Brain microvascular endothelial cell (primary cell): ENCODE data around the gene ZNF783.
"Not testable (repeated sequence)": the region's sequence is repeated elsewhere in the genome, so short reads cannot be mapped to it uniquely, and the experiment has no call there.

ENCODE experiments used
- DNase-seq: peaks from one replicate; pipeline ENCODE4 v3.0.0-alpha.2; 2020
- H3K27ac ChIP-seq: fragments of 250-450 bp; sonication (Bioruptor Pico); 2 replicates; pipeline ENCODE4 v1.5.1; 2020; ENCODE audit warnings: mild to moderate bottlenecking, moderate library complexity
- H3K27me3 ChIP-seq: fragments of 250-450 bp; sonication (Bioruptor Pico); replicated peaks from 2 replicates; pipeline ENCODE4 v1.5.1; 2020; ENCODE audit warnings: mild to moderate bottlenecking
- H3K36me3 ChIP-seq: fragments of 250-450 bp; sonication (Bioruptor Pico); replicated peaks from 2 replicates; pipeline ENCODE4 v1.5.1; 2020; ENCODE audit warnings: mild to moderate bottlenecking
- H3K4me3 ChIP-seq: 2 replicates; pipeline ENCODE4 v1.5.1; 2011; ENCODE audit warnings: low read depth, mild to moderate bottlenecking, control low read depth, low read length, moderate library complexity
- CTCF ChIP-seq: IDR thresholded peaks from 2 replicates; pipeline ENCODE4 v1.5.1; 2011; ENCODE audit warnings: low read depth, mild to moderate bottlenecking, moderate library complexity, low read length, control low read depth, inconsistent platforms; ENCODE audit errors: missing control alignments
- in situ Hi-C: cut with HindIII; loops from 2 replicates; pipeline ENCODE4 v1.10.0; 2017; ENCODE audit warnings: low sequenced_read_pairs, low pct_ligation_motif_present

Gene ZNF783

DNA sequence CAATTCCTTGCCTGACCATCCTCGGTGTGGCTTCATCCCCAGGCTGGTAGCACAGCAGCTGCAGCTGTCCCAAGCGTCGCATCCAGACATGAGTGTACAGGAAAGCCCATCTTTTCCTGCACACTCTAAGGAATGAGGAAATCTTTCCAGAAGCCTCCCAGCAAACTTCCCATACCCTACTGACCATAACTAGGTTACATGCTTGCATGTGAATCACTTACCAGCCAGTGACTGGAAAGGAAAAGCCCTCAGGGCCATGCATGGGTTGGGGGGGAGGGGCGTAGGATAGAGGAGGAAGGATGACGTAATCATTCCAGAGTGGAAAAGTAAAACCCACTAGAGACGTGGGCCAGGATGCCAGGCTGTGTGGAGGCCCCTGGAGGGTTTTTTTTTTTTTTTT lies 41.5 kb upstream of the ZNF783 start:
- in situ Hi-C loops, result no loop called here
- no peak for TF ChIP-seq CTCF
- Histone ChIP-seq H3K4me3 (no peak overlapping the region), H3K36me3 (peaks cover 57% of the 10 kb centered on the region), H3K27ac (no peak overlapping the region), H3K27me3 (no peaks in the 10 kb centered on the region)
- no peak for DNase-seq

DNA sequence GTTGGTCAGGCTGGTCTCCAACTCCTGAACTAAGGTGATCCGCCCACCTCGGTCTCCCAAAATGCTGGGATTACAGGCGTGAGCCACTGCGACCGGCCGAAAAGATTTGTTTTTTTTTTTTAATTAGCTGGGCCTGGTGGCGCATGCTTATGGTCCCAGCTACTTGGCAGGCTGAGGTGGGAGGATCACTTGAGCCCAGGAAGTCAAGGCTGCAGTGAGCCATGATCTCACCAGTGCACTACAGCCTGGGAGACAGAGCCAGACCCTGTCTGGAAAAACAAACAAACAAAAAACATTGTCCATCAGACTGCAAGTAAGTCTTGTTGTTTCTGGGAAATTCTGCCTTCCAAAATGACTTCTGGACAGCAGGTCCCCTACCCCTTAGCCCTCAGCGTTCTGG lies 38.8 kb upstream of the ZNF783 start:
- Histone ChIP-seq H3K27me3 (no peaks in the 10 kb centered on the region), H3K36me3 (peaks cover 44% of the 10 kb centered on the region), H3K27ac (no peak overlapping the region), H3K4me3 (no peak overlapping the region)
- TF ChIP-seq CTCF, result no peak
- in situ Hi-C loops, result no loop called here
- no peak for DNase-seq

DNA sequence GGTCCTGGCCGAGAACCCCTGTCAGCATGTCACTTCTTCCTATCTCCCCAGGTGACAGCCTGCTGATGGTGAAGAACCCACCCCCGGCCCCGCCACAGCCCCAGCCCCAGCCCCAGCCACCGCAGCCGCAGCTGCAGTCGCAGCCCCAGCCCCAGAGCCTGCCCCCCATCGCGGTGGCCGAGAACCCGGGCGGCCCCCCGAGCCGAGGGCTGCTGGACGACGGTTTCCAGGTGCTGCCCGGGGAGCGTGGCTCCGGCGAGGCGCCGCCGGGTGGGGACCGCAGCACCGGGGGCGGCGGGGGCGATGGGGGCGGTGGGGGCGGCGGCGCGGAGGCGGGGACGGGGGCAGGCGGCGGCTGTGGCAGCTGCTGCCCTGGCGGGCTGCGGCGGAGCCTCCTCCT lies 38.2 kb upstream of the ZNF783 start:
- in situ Hi-C loops, result no loop called here
- Histone ChIP-seq H3K36me3 (peaks cover 41% of the 10 kb centered on the region), H3K27ac (no peak overlapping the region), H3K4me3 (no peak overlapping the region), H3K27me3 (no peaks in the 10 kb centered on the region)
- DNase-seq, result no peak
- no peak for TF ChIP-seq CTCF

DNA sequence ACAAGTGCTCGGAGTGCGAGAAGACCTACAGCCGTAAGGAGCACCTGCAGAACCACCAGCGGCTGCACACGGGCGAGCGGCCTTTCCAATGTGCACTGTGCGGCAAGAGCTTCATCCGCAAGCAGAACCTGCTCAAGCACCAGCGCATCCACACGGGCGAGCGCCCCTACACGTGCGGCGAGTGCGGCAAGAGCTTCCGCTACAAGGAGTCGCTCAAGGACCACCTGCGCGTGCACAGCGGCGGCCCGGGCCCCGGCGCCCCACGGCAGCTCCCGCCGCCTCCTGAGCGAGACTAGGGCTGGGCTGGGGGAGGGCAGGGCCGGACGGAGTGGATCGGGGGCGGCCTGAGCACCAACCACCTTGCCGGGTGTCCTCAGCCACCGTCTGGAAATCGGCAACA lies 37.6 kb upstream of the ZNF783 start:
- Histone ChIP-seq H3K4me3 (no peak overlapping the region), H3K27me3 (no peaks in the 10 kb centered on the region), H3K36me3 (peaks cover 38% of the 10 kb centered on the region), H3K27ac (no peak overlapping the region)
- no peak for DNase-seq
- TF ChIP-seq CTCF, result no peak
- in situ Hi-C loops, result no loop called here

DNA sequence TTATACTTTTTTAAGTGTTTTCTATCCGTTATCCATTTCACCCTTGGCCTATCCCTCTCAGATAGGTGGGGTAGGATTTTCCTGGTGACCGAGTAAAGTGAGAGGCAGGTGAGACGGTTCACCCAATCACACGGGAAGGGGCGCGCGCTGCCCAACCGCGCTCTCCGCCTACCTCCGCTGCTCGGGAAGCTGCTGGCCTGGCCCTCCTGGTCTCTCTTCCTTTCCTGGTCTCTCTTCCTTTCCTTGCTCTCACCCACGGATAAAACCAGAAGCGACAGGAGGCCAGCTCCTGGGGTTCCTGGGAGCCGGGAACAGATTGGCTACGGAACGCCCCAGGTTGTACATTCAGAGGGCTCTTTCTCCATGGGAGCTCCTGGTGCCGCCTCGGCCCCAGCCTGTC lies 36.9 kb upstream of the ZNF783 start:
- Histone ChIP-seq H3K4me3 (no peak overlapping the region), H3K27ac (no peak overlapping the region), H3K36me3 (peaks cover 38% of the 10 kb centered on the region), H3K27me3 (no peaks in the 10 kb centered on the region)
- DNase-seq, result no peak
- in situ Hi-C loops, result no loop called here
- TF ChIP-seq CTCF, result no peak

- no peak for TF ChIP-seq CTCF
- no peaks in the 10 kb centered on the region for H3K27me3 ChIP-seq
- H3K36me3 ChIP-seq, result peaks cover 38% of the 10 kb centered on the region
- in situ Hi-C loops, result no loop called here
- H3K4me3 ChIP-seq, result no peak overlapping the region
- H3K27ac ChIP-seq, result no peak overlapping the region
- DNase-seq, result no peak
These were observed 36.3 kb upstream of the ZNF783 start for GRCh38 chr7:149225656-149226055.

GRCh38 chr7:149226366-149226765 lies 35.6 kb upstream of the ZNF783 start:
- peaks cover 33% of the 10 kb centered on the region for H3K36me3 ChIP-seq
- DNase-seq, H3K27me3 ChIP-seq, H3K27ac ChIP-seq, in situ Hi-C loops, H3K4me3 ChIP-seq: not testable (repeated sequence)
